Fibroblast of pulmonary artery (primary cell): ENCODE results near the gene ATF1.
"Not testable (repeated sequence)": the region's sequence is repeated elsewhere in the genome, so short reads cannot be mapped to it uniquely, and the experiment has no call there.

Experiments
- DNase-seq: peaks from one replicate; pipeline ENCODE4 v3.0.0-alpha.2; 2010; ENCODE audit warnings: low read depth
- H3K4me3 ChIP-seq: replicated peaks from 2 replicates; pipeline ENCODE4 v1.5.1; 2011; ENCODE audit warnings: low read depth, mild to moderate bottlenecking, control low read depth, low read length, moderate library complexity
- CTCF ChIP-seq: IDR thresholded peaks from 2 replicates; pipeline ENCODE4 v1.5.1; 2011; ENCODE audit warnings: mild to moderate bottlenecking, control low read depth, low read length, inconsistent platforms; ENCODE audit errors: missing control alignments

ATF1 gene

GRCh38 chr12:50788561-50788960 is 24.7 kb downstream of the ATF1 start:
- TF ChIP-seq CTCF: no peak
- no peak overlapping the region for H3K4me3 ChIP-seq
- peak; percentile 54 for DNase-seq

GRCh38 chr12:50790081-50790480 is 26.2 kb downstream of the ATF1 start:
- H3K4me3 ChIP-seq: no peak overlapping the region
- TF ChIP-seq CTCF: no peak
- DNase-seq: peak; percentile 12

GRCh38 chr12:50799908-50800307 is 36.0 kb downstream of the ATF1 start:
- no peak for TF ChIP-seq CTCF
- H3K4me3 ChIP-seq: no peak overlapping the region
- peak; percentile 22 for DNase-seq

GRCh38 chr12:50803230-50803875 is 39.5 kb downstream of the ATF1 start:
- H3K4me3 ChIP-seq: no peak overlapping the region
- no peak for DNase-seq
- no peak for TF ChIP-seq CTCF

GRCh38 chr12:50806176-50806575 is 42.3 kb downstream of the ATF1 start:
- no peak for TF ChIP-seq CTCF
- no peak for DNase-seq
- no peak overlapping the region for H3K4me3 ChIP-seq

- not testable (repeated sequence) for DNase-seq, H3K4me3 ChIP-seq
These were observed 45.2 kb downstream of the ATF1 start for GRCh38 chr12:50809131-50809530.

- DNase-seq, H3K4me3 ChIP-seq: not testable (repeated sequence)
These were observed 51.0 kb downstream of the ATF1 start for GRCh38 chr12:50814921-50815320.

GRCh38 chr12:50820177-50820576 is 56.3 kb downstream of the ATF1 start:
- H3K4me3 ChIP-seq: no peak overlapping the region
- no peak for TF ChIP-seq CTCF
- DNase-seq: no peak
